ENCODE data around the gene THBS3.
"Not testable (repeated sequence)": the region's sequence is repeated elsewhere in the genome, so short reads cannot be mapped to it uniquely, and the experiment has no call there.

The THBS3 gene

GRCh38 chr1:155173478-155174323 lies 34.0 kb downstream of the THBS3 start, which contains the start of gene TRIM46:
TSS of gene TRIM46 (plus strand) at chr1:155173849. CDS start at chr1:155173967, 118 bp downstream.
- peak; percentile 20 for DNase-seq (ENCODE audit: low read depth)

GRCh38 chr1:155172732-155173477 lies 34.8 kb downstream of the THBS3 start, which contains the start of gene KRTCAP2:
TSS of gene KRTCAP2 (minus strand) at chr1:155173304. CDS start at chr1:155173224, 80 bp downstream.
- peak; percentile 85 for DNase-seq (ENCODE audit: low read depth)

DNA sequence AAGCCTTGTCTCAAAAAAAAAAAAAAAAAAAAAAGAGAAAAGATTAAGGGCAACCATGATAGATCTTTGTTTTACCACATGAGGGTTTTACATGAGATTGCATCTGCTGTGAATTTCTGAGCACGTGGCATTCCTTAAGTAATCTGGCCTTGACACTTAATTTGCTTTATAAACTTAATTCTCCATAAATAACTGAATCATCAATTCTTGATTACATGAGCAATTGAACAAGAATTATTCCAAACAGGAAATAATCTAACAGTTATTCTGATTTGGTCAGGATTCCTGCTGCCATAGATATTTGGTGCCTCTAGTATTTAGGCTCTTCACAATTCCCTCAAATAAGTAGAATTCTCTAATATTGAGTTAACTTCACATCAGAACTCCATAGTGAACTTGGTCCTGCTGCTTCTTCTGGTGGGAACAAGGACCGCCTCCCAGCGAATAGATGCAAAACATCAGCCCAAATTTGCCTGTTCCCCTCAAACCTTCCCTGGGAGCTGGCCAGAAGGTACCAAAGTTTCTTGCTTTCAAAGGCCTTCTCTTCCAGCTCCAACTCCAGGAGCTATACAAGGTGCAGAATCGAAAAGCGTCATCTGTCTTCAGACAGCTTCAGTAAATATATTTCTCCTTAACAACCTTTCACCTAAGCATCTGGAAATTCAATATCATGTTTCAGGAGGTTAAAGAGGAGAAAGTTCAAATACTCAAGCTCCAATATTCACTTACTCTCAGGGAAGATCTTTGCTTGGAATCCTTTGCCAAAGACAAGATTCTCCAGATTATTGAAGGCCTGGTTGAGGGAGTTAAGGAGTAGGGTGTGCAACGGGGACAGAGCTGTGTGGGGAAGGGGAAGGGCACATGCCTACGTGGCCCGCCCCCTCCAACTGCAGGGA lies 35.6 kb downstream of the THBS3 start:
- no peak for DNase-seq (ENCODE audit: low read depth)

DNA sequence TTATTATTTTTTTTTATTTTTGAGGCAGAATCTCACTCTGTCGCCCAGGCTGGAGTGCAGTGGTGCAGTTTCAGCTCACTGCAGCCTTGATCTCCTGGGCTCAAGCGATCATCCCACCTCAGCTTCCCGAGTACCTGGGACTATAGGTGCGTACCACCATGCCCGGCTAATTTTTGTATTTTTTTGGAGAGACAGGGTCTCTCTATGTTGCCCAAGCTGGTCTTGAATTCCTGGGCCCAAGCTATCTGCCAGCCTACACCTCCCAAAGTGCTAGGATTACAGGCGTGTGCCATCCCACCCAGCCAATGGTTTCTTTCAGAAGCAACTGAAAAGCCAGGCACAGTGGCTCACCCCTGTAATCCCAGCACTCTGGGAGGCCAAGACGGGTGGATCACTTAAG lies 36.9 kb downstream of the THBS3 start:
- no peak for DNase-seq (ENCODE audit: low read depth)

GRCh38 chr1:155170101-155170785 lies 37.5 kb downstream of the THBS3 start:
- no peak for DNase-seq (ENCODE audit: low read depth)

DNA sequence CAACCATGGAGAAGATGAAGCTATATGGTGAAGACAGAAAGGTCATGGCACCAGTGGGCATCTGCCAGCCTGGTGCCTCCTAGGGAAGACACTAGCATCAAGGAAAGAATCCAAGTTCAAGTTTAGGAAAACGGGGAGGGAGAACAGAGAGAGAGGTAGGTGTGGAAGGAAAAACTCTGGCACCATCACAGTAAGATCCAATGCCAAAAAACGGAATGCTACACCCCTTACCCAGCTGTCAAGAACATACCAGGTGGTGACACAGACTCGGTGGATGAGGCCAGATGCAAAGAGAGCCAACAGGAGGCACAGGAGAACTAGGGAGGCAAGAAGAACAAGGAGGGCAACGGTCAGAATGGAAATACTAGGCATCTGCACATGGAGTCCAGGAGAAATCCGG lies 38.2 kb downstream of the THBS3 start:
- no peak for DNase-seq (ENCODE audit: low read depth)

GRCh38 chr1:155168456-155169210 lies 39.1 kb downstream of the THBS3 start:
- no peak for DNase-seq (ENCODE audit: low read depth)

DNA sequence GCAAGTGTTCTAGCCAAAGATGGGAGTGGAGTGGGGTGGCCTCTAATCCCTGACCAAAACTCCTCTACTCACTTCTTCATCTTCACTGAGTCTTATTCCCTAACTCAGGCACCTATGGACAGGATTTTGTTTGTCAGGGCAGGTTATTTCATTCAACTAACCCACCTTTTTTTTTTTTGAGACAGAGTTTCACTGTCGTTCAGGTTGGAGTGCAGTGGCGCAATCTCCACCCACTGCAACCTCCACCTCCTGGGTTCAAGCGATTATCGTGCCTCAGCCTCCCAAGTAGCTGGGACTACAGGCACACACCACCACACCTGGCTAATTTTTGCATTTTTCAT lies 39.6 kb downstream of the THBS3 start:
- DNase-seq (ENCODE audit: low read depth), result not testable (repeated sequence)

- DNase-seq (ENCODE audit: low read depth), result peak; percentile 54
Observed at GRCh38 chr1:155167166-155168104, 40.3 kb downstream of the THBS3 start.

GRCh38 chr1:155166471-155167165 lies 41.1 kb downstream of the THBS3 start:
- no peak for DNase-seq (ENCODE audit: low read depth)

DNA sequence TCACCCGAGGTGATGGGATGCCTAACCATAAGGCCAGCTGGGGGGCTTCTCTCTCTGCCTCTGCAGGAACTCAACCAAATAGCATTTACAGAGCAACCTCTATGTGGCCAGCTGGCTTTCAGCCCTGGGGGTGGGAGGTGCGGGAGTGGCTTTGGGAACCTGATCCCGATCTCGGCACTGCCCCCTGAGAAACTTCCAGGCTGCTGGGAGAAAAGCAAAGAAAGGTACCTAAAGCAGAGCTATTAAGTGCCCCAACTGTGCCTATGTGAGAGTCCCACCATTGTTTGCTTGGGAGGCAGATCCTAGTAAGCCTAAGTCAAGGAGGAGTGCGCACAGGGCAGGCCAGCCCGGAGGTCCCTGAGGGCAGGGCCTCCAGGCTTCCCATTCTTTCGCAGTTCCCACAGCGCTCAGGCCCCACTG lies 41.6 kb downstream of the THBS3 start:
- DNase-seq (ENCODE audit: low read depth), result no peak

DNA sequence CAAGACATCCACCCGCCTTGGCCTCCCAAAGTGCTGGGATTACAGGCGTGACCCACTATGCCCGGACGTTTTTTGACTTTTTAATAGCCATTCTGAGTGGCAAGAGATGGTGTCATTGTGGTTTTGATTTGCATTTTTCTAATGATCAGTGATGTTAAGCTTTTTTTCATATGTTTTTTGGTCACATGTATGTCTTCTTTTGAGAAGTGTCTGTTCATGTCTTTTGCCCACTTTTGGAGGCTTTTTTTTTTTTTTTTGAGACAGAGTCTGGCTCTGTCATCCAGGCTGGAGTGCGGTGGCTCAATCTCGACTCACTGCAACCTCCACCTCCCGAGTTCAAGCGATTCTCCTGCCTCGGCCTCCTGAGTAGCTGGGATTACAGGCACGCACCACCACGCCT lies 43.1 kb downstream of the THBS3 start:
- DNase-seq (ENCODE audit: low read depth), result not testable (repeated sequence)

DNA sequence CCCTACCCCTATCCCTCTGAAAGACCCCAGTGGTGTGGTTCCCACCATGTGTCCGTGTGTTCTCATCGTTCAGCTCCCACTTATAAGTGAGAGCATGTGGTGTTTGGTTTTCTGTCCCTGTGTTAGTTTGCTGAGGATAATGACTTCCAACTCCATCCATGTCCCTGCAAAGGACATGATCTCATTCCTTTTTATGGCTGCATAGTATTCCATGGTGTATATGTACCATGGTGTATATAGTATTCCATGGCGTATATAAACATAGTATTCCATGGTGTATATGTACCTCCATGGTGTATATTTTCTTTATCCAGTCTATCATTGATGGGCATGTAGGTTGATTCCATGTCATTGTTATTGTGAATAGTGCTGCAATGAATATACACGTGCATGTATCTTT lies 43.9 kb downstream of the THBS3 start:
- not testable (repeated sequence) for DNase-seq (ENCODE audit: low read depth)

- DNase-seq (ENCODE audit: low read depth), result not testable (repeated sequence)
Observed at GRCh38 chr1:155162631-155163030, 45.1 kb downstream of the THBS3 start.

DNA sequence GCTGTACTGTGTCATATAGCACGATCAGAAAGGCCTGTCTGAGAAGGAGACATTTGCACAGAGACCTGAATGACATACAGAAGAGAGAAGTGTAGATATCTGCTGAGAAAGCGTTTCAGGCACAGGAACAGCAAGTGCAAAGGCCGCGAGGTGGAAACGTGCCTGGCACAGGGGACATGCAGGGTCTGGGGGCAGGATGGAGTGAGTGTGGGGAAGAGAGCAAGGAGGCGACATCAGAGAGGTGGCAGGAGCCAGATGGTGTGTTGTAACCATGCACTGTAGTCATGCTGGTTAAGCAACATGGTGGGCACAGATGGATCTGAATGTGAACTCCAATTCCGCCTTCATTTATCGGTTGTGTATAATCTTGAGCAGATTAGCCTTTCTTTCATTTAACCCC lies 47.6 kb downstream of the THBS3 start:
- DNase-seq (ENCODE audit: low read depth), result no peak

DNA sequence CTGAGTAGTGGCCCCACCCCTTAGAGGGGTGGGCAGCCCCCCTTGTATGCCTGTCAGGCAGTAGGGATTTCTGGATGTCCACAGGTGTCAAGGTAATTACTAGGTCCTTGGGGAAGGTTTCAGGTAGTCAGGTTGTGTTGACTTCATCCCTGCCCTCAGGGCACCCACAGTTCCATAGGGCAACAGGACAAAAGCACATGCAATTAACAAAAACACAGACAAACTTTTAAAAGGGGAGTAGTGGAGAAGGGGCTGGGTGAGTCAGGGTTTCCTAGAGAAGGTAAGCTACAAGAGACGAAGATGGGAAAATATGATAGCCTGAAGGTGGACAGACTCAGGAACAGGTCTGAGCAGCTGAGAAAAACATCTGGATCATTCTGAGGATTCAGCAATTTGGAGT lies 48.7 kb downstream of the THBS3 start:
- DNase-seq (ENCODE audit: low read depth), result no peak

GRCh38 chr1:155155996-155156643 lies 51.6 kb downstream of the THBS3 start:
- not testable (repeated sequence) for DNase-seq (ENCODE audit: low read depth)
